Mucosa of descending colon (tissue), 3 donors: ENCODE measurements around the gene CTDSPL2. TPM values are rescaled to one million over a fixed set of nuclear protein-coding genes. Genes with fewer than 3 reads are reported as not detected.

ENCODE experiments used
- ATAC-seq: fragments of 200-7000 bp; cut with Tn5 transposase; one replicate; pipeline ENCODE4 v1.9.1; 2020; ENCODE audit warnings: mild to moderate bottlenecking, moderate library complexity
- DNase-seq, 3 donors: peaks; one replicate each; pipeline ENCODE4 v3.0.0-alpha.2; 2020
- H3K36me3 ChIP-seq: fragments of 200-600 bp; one replicate; pipeline ENCODE4 v1.8.0; 2021; ENCODE audit warnings: low read depth, mild to moderate bottlenecking
- H3K4me1 ChIP-seq: fragments of 200-600 bp; one replicate; pipeline ENCODE4 v1.8.0; 2021; ENCODE audit warnings: low read depth, mild to moderate bottlenecking
- H3K4me3 ChIP-seq: fragments of 200-600 bp; one replicate; pipeline ENCODE4 v1.8.0; 2021; ENCODE audit warnings: mild to moderate bottlenecking
- H3K9me3 ChIP-seq: fragments of 200-600 bp; one replicate; pipeline ENCODE4 v1.8.0; 2021; ENCODE audit warnings: mild to moderate bottlenecking
- intact Hi-C, 2 donors: fragments of 100-400 bp; cut with DNase I in 1 of 2; cut with micrococcal nuclease in 1 of 2; formaldehyde crosslinking; loops; one replicate each; pipeline versions ENCODE4 v1.11.0 to v1.11.1; 2022; cut with DNase I, micrococcal nuclease
- total RNA-seq, 3 donors: library from RNA; stranded (reverse); fragmentation: NEBNext Ultra II Directional in 2 of 3; extraction: Animal tissue kit (Norgen Biotek cat#: 25700) in 2 of 3; gene quantifications; one replicate each; pipeline versions ENCODE4 v1.2.1 to v1.2.4, GENCODE V29; 2021 to 2023
- TF ChIP-seq, protein P1 (sequence below): fragments of 200-600 bp; IDR thresholded peaks from one replicate; pipeline ENCODE4 v1.8.0; 2022; ENCODE audit warnings: antibody characterized with exemption, mild to moderate bottlenecking
- donor health status: DM: no; HTN: no; CAD: no; lungs with moderate emphysema.
- donor health status: DM: no; HTN: no; CAD: no.
- donor health status: DM: no; HTN: yes; CAD: no.

Gene CTDSPL2
- total RNA-seq, 3 donors from 2014 or later = 30.8 to 44.0 (median 35.0) TPM

DNA sequence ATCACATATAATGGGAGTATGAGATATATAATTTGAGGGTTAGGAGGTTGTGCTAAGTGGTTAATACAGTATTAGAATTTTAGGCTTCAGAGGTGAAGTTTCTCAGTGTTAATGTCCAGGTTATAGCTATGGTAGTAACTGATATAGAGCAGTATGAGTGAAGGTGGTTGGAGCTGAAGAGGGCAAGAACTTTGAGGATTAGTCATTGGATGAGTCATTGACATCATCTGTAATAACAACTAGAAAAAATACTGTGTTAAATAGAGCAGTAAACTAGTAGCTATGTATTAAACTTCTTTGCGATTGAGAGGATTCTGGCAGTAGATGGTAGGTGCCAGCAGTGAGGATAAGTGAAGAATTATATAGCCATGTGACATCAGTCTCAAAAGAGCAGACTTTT lies 62.0 kb downstream of the CTDSPL2 start:
- Histone ChIP-seq H3K9me3 (no peaks in the 10 kb centered on the region), H3K4me3 (no peak overlapping the region), H3K4me1 (no peaks in the 10 kb centered on the region), H3K36me3 (no peaks in the 10 kb centered on the region)
- TF ChIP-seq, protein P1, sequence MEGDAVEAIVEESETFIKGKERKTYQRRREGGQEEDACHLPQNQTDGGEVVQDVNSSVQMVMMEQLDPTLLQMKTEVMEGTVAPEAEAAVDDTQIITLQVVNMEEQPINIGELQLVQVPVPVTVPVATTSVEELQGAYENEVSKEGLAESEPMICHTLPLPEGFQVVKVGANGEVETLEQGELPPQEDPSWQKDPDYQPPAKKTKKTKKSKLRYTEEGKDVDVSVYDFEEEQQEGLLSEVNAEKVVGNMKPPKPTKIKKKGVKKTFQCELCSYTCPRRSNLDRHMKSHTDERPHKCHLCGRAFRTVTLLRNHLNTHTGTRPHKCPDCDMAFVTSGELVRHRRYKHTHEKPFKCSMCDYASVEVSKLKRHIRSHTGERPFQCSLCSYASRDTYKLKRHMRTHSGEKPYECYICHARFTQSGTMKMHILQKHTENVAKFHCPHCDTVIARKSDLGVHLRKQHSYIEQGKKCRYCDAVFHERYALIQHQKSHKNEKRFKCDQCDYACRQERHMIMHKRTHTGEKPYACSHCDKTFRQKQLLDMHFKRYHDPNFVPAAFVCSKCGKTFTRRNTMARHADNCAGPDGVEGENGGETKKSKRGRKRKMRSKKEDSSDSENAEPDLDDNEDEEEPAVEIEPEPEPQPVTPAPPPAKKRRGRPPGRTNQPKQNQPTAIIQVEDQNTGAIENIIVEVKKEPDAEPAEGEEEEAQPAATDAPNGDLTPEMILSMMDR = no peak
- DNase-seq = no peak
- intact Hi-C loops = no loop called here
- ATAC-seq = peak; percentile 63

DNA sequence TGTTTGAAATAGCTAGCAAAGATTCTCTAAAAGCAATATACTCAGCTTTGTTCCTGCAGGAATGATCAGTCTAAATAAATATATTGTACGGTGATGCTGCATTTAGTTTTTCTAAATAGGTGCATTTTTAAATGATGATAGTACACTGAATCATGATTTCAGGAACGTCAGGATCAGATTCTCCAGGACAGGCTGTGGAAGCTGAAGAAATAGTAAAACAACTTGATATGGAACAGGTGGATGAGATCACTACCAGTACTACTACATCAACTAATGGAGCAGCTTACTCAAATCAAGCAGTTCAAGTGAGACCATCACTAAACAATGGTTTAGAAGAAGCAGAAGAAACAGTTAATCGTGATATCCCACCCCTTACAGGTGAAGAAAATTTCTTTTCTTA lies 63.2 kb downstream of the CTDSPL2 start:
- TF ChIP-seq, protein P1 = no peak
- intact Hi-C loops = no loop called here
- ATAC-seq = no peak
- Histone ChIP-seq H3K36me3 (no peaks in the 10 kb centered on the region), H3K4me1 (no peaks in the 10 kb centered on the region), H3K4me3 (no peak overlapping the region), H3K9me3 (no peaks in the 10 kb centered on the region)
- no peak for DNase-seq

DNA sequence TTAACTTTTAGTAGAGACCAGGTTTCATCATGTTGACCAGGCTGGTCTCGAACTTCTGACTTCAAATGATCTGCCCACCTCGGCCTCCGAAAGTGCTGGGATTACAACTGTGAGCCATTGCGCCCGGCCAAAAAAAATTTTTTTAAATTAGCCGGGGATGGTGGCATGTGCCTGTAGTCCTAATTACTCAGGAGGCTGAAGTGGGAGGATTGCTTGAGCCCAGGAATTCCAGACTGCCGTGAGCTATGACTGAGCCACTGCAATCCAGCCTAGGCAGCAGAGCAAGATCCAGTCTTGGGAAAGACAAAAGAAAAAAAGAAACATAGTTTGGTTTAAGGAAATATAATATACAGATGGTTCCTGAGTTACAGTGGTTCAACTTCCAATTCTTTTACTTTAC lies 64.6 kb downstream of the CTDSPL2 start:
- H3K4me3 ChIP-seq = no peak overlapping the region
- ATAC-seq (no peak), DNase-seq (no peak)
- intact Hi-C loops = no loop called here
- H3K9me3 ChIP-seq = no peaks in the 10 kb centered on the region
- no peaks in the 10 kb centered on the region for H3K4me1 ChIP-seq
- H3K36me3 ChIP-seq = no peaks in the 10 kb centered on the region
- TF ChIP-seq, protein P1 = no peak

DNA sequence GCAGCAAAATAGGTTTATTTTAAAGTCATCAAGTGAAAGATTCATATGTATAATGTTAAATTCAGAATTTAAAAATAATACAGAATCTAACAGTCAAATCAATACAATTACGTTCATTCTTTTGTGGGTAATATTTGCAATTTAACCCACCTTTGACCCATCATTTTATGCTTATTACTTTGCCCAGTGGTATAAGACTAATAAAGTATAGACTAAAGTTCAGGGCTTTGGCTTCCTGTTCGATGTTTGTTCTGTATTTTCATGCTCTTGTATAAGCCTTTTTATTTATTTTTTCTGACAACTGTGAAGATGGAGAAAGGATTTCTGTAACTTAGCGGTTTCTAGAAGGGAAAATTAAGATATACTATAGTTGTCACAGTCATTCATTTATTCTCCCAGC lies 65.2 kb downstream of the CTDSPL2 start:
- Histone ChIP-seq H3K9me3 (no peaks in the 10 kb centered on the region), H3K4me3 (no peak overlapping the region), H3K4me1 (no peaks in the 10 kb centered on the region), H3K36me3 (no peaks in the 10 kb centered on the region)
- intact Hi-C loops = no loop called here
- DNase-seq = no peak
- TF ChIP-seq, protein P1 = no peak
- no peak for ATAC-seq

DNA sequence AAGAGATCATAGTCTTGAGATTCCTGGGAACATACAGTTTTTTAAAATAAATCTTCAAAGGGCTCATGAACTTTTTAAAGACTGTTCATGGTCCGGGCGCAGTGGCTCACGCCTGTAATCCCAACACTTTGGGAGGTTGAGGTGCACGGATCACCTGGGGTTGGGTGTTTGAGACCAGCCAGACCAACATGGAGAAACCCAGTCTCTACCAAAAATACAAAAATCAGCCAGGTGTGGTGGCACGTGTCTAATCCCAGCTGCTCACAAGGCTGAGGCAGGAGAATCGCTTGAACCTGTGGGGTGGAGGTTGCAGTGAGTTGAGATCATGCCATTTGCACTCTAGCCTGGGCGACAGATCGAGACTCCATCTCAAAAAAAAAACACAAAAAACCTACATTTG lies 68.1 kb downstream of the CTDSPL2 start:
- Histone ChIP-seq H3K4me3 (no peak overlapping the region), H3K9me3 (no peaks in the 10 kb centered on the region), H3K4me1 (no peaks in the 10 kb centered on the region), H3K36me3 (no peaks in the 10 kb centered on the region)
- TF ChIP-seq, protein P1 = no peak
- DNase-seq (no peak), ATAC-seq (no peak)
- intact Hi-C loops = no loop called here

DNA sequence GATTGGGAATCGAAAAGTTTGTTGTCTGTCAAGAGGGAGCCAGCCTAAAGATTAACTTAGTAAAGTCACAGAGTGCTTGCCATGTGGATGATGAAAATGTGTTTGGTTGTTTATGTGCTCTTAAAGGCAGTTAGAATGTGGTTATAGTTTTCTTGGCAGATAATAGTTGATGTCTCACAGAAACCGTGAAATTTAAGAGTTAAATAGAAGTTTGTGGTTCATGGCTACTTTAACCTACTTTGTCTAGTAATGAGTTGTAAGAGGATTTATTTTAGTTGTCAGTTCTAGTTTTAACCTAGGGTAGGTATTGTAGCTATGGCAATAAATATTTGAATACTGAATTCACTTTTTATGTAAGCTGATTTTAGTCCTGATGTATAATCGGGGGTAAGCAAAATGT lies 73.1 kb downstream of the CTDSPL2 start:
- ATAC-seq = no peak
- TF ChIP-seq, protein P1 = no peak
- H3K36me3 ChIP-seq = no peaks in the 10 kb centered on the region
- no peaks in the 10 kb centered on the region for H3K4me1 ChIP-seq
- intact Hi-C loops = no loop called here
- H3K9me3 ChIP-seq = no peaks in the 10 kb centered on the region
- no peak overlapping the region for H3K4me3 ChIP-seq
- DNase-seq = no peak
